ENCODE measurements around the gene IGSF21.

The IGSF21 gene

GRCh38 chr1:18094096-18094495 is 13.5 kb upstream of the IGSF21 start:
- DNase-seq = no peak

- no peak for DNase-seq
These were observed 10.4 kb upstream of the IGSF21 start for GRCh38 chr1:18097206-18097605.

- no peak for DNase-seq
These were observed 8.6 kb upstream of the IGSF21 start for GRCh38 chr1:18099026-18099425.

- no peak for DNase-seq
These were observed 7.5 kb upstream of the IGSF21 start for GRCh38 chr1:18100060-18100459.

GRCh38 chr1:18100491-18101063 is 7.0 kb upstream of the IGSF21 start:
- DNase-seq = peak in 35 of 51 donors; percentile 3 to 78 (median 38)

GRCh38 chr1:18101508-18101907 is 6.1 kb upstream of the IGSF21 start:
- DNase-seq = no peak

- DNase-seq = no peak
These were observed 3.7 kb upstream of the IGSF21 start for GRCh38 chr1:18103788-18104421.

GRCh38 chr1:18104546-18105100 is 3.0 kb upstream of the IGSF21 start:
- DNase-seq = no peak

GRCh38 chr1:18105196-18105595 is 2.4 kb upstream of the IGSF21 start:
- DNase-seq = no peak

- peak in 3 of 51 donors; percentile 13 to 46 (median 43) for DNase-seq
These were observed 880 bp downstream of the IGSF21 start for GRCh38 chr1:18108299-18109057.

GRCh38 chr1:18109058-18109755 is 1.6 kb downstream of the IGSF21 start:
- peak in 17 of 51 donors; percentile 9 to 46 (median 26) for DNase-seq

GRCh38 chr1:18109756-18110597 is 2.4 kb downstream of the IGSF21 start:
- DNase-seq = peak in 38 of 51 donors; percentile 4 to 65 (median 34)

- no peak for DNase-seq
These were observed 3.0 kb downstream of the IGSF21 start for GRCh38 chr1:18110598-18110939.

- DNase-seq = peak in 19 of 51 donors; percentile 5 to 52 (median 25)
These were observed 3.4 kb downstream of the IGSF21 start for GRCh38 chr1:18110968-18111367.

- no peak for DNase-seq
These were observed 4.2 kb downstream of the IGSF21 start for GRCh38 chr1:18111605-18112297.

- peak in 1 of 51 donors; percentile 37 for DNase-seq
These were observed 5.0 kb downstream of the IGSF21 start for GRCh38 chr1:18112611-18113010.

GRCh38 chr1:18114726-18115410 is 7.3 kb downstream of the IGSF21 start:
- DNase-seq = no peak

- no peak for DNase-seq
These were observed 9.2 kb downstream of the IGSF21 start for GRCh38 chr1:18116777-18117176.

GRCh38 chr1:18118078-18118477 is 10.5 kb downstream of the IGSF21 start:
- DNase-seq = peak in 35 of 51 donors; percentile 11 to 67 (median 37)

GRCh38 chr1:18118491-18118890 is 10.9 kb downstream of the IGSF21 start:
- DNase-seq = peak in 5 of 51 donors; percentile 21 to 64 (median 58)

Measured in hypothalamus (tissue), 51 donors.